K562 (cell line): ENCODE data around the gene CUL5.

ENCODE experiments used
- GATAD2B ChIP-seq: fragments of 450-650 bp; IDR thresholded peaks from 2 replicates; pipeline ENCODE4 v1.6.1; 2017; ENCODE audit warnings: mild to moderate bottlenecking, borderline replicate concordance
- SMARCA5 ChIP-seq: fragments of 450-650 bp; IDR thresholded peaks from 2 replicates; pipeline ENCODE4 v1.6.1; 2016
- TEAD1 ChIP-seq, 2 experiments: fragments of 450-650 bp in 1 of 2; sonication (generic) in 1 of 2; formaldehyde crosslinking; IDR thresholded peaks; 2 replicates each; pipeline versions ENCODE4 v1.4.0 to v1.8.0; 2020 to 2022; ENCODE audit warnings: mild to moderate bottlenecking in 2 of 2, missing genetic modification reagents in 1 of 2
- ZFP36 ChIP-seq: fragments of 150-350 bp; IDR thresholded peaks from 2 replicates; pipeline ENCODE4 v1.6.1; 2018; ENCODE audit warnings: low read length, low read depth; ENCODE audit not compliant: partially characterized antibody
- TF ChIP-seq, protein P1 (sequence below): sonication (generic); formaldehyde crosslinking; IDR thresholded peaks from 2 replicates; pipeline ENCODE4 v1.8.0; 2023; ENCODE audit warnings: missing genetic modification reagents, mild to moderate bottlenecking, borderline replicate concordance
- TF ChIP-seq, protein P2 (sequence below), 3 experiments: IDR thresholded peaks in 2 of 3; conservative IDR thresholded peaks in 1 of 3; 2 replicates each; pipeline ENCODE4 v1.5.1; 2011 to 2012; ENCODE audit warnings: low read length in 3 of 3, mild to moderate bottlenecking in 3 of 3, control low read depth in 2 of 3, improper control_type of control experiment in 1 of 3, inconsistent platforms in 1 of 3, low read depth in 1 of 3, mixed read lengths in 1 of 3, moderate library complexity in 1 of 3; ENCODE audit not compliant: insufficient read depth in 2 of 3

DNA sequence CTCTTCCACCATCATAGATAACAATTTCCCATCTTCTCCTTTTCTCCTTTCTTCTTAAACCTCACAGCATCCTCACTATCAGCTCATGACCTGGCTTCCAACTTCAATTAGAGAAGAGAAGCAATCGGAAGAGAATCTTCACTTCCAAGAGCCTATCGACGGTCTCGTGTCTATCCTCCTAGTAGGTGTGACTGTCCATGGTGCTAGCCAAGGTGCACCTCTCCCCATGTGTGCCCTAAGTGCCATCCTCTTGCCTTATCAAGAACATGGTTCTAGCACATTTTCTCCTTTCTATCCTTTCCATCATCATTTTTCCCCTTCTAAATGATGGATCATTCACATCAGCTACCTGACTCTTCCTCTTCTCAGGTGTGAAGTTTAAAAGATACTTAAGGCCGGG, 5.1 kb upstream of the CUL5 start:
- TF ChIP-seq SMARCA5 (no peak), GATAD2B (no peak), TEAD1 (CRISPR knock-in tag; IDR thresholded peaks at IDR 0.05) (no peak), ZFP36 (no peak)
- TF ChIP-seq, protein P1, sequence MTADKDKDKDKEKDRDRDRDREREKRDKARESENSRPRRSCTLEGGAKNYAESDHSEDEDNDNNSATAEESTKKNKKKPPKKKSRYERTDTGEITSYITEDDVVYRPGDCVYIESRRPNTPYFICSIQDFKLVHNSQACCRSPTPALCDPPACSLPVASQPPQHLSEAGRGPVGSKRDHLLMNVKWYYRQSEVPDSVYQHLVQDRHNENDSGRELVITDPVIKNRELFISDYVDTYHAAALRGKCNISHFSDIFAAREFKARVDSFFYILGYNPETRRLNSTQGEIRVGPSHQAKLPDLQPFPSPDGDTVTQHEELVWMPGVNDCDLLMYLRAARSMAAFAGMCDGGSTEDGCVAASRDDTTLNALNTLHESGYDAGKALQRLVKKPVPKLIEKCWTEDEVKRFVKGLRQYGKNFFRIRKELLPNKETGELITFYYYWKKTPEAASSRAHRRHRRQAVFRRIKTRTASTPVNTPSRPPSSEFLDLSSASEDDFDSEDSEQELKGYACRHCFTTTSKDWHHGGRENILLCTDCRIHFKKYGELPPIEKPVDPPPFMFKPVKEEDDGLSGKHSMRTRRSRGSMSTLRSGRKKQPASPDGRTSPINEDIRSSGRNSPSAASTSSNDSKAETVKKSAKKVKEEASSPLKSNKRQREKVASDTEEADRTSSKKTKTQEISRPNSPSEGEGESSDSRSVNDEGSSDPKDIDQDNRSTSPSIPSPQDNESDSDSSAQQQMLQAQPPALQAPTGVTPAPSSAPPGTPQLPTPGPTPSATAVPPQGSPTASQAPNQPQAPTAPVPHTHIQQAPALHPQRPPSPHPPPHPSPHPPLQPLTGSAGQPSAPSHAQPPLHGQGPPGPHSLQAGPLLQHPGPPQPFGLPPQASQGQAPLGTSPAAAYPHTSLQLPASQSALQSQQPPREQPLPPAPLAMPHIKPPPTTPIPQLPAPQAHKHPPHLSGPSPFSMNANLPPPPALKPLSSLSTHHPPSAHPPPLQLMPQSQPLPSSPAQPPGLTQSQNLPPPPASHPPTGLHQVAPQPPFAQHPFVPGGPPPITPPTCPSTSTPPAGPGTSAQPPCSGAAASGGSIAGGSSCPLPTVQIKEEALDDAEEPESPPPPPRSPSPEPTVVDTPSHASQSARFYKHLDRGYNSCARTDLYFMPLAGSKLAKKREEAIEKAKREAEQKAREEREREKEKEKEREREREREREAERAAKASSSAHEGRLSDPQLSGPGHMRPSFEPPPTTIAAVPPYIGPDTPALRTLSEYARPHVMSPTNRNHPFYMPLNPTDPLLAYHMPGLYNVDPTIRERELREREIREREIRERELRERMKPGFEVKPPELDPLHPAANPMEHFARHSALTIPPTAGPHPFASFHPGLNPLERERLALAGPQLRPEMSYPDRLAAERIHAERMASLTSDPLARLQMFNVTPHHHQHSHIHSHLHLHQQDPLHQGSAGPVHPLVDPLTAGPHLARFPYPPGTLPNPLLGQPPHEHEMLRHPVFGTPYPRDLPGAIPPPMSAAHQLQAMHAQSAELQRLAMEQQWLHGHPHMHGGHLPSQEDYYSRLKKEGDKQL = no peak
- TF ChIP-seq, protein P2, sequence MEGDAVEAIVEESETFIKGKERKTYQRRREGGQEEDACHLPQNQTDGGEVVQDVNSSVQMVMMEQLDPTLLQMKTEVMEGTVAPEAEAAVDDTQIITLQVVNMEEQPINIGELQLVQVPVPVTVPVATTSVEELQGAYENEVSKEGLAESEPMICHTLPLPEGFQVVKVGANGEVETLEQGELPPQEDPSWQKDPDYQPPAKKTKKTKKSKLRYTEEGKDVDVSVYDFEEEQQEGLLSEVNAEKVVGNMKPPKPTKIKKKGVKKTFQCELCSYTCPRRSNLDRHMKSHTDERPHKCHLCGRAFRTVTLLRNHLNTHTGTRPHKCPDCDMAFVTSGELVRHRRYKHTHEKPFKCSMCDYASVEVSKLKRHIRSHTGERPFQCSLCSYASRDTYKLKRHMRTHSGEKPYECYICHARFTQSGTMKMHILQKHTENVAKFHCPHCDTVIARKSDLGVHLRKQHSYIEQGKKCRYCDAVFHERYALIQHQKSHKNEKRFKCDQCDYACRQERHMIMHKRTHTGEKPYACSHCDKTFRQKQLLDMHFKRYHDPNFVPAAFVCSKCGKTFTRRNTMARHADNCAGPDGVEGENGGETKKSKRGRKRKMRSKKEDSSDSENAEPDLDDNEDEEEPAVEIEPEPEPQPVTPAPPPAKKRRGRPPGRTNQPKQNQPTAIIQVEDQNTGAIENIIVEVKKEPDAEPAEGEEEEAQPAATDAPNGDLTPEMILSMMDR (IDR thresholded peaks at IDR 0.05 in 2 of 3, conservative IDR thresholded peaks at IDR 0.05 in 1 of 3; ENCODE audit: insufficient read depth in 2 of 3, low read depth in 1 of 3, low read length in 3 of 3) = no peak
